Colon (tissue), 2 donors: Measurements from ENCODE around the gene KRT5.
"Not testable (repeated sequence)": the region's sequence is repeated elsewhere in the genome, so short reads cannot be mapped to it uniquely, and the experiment has no call there.

Source experiments
- FAIRE-seq: peaks from 2 replicates; lab custom pipeline; 2012; peaks lifted over from hg19 to GRCh38; lab: Jason Lieb, UNC
- donor health status: control.
- donor health status: control.

The KRT5 gene

GRCh38 chr12:52518574-52519386 lies 1.4 kb downstream of the KRT5 start:
- FAIRE-seq: no peak

GRCh38 chr12:52517888-52518287 lies 2.3 kb downstream of the KRT5 start:
- no peak for FAIRE-seq

GRCh38 chr12:52517005-52517835 lies 3.0 kb downstream of the KRT5 start:
- FAIRE-seq: no peak

- no peak for FAIRE-seq
These were observed 4.0 kb downstream of the KRT5 start for GRCh38 chr12:52515927-52516831.

GRCh38 chr12:52515319-52515646 lies 4.9 kb downstream of the KRT5 start:
- no peak for FAIRE-seq

- no peak for FAIRE-seq
These were observed 5.5 kb downstream of the KRT5 start for GRCh38 chr12:52514471-52515318.

- no peak for FAIRE-seq
These were observed 6.5 kb downstream of the KRT5 start for GRCh38 chr12:52513736-52514135.

GRCh38 chr12:52508211-52508610 lies 12.0 kb downstream of the KRT5 start:
- FAIRE-seq: no peak

- no peak for FAIRE-seq
These were observed 13.1 kb downstream of the KRT5 start for GRCh38 chr12:52506858-52507715.

- no peak for FAIRE-seq
These were observed 17.3 kb downstream of the KRT5 start for GRCh38 chr12:52502877-52503276.

GRCh38 chr12:52501490-52501889 lies 18.7 kb downstream of the KRT5 start:
- no peak for FAIRE-seq

GRCh38 chr12:52500574-52500973 lies 19.6 kb downstream of the KRT5 start:
- not testable (repeated sequence) for FAIRE-seq

GRCh38 chr12:52499806-52500560 lies 20.2 kb downstream of the KRT5 start:
- no peak for FAIRE-seq

- no peak for FAIRE-seq
These were observed 21.2 kb downstream of the KRT5 start for GRCh38 chr12:52498946-52499345.

- no peak for FAIRE-seq
These were observed 22.2 kb downstream of the KRT5 start for GRCh38 chr12:52497975-52498374.

- FAIRE-seq: no peak
These were observed 23.6 kb downstream of the KRT5 start for GRCh38 chr12:52496590-52497071.

GRCh38 chr12:52496054-52496453 lies 24.1 kb downstream of the KRT5 start:
- FAIRE-seq: no peak

GRCh38 chr12:52495389-52495788 lies 24.8 kb downstream of the KRT5 start:
- FAIRE-seq: no peak

GRCh38 chr12:52494518-52494917 lies 25.7 kb downstream of the KRT5 start:
- FAIRE-seq: no peak

GRCh38 chr12:52494100-52494499 lies 26.1 kb downstream of the KRT5 start:
- no peak for FAIRE-seq
